Measurements from ENCODE around the gene METTL1. TPM values are rescaled to one million over a fixed set of nuclear protein-coding genes. Genes with fewer than 3 reads are reported as not detected.

The METTL1 gene
- total RNA-seq, 2 donors from 2014 or later: 26.1 to 28.7 TPM

- no peaks in the 10 kb centered on the region for H3K9me3 ChIP-seq (ENCODE audit: control insufficient read depth, low read length)
- WGBS, 2 experiments (ENCODE audit: insufficient coverage in 1 of 2, insufficient read length in 1 of 2): 92 to 95% methylated on average over 5 to 10 of the region's 10 CpGs
Measured at GRCh38 chr12:57811028-57811755, 39.3 kb upstream of the METTL1 start.

GRCh38 chr12:57810450-57810849 lies 38.5 kb upstream of the METTL1 start:
- DNase-seq: no peak
- Mint-ChIP-seq H3K9me3 (no peaks in the 10 kb centered on the region), H3K4me3 (no peak overlapping the region), H3K4me1 (no peaks in the 10 kb centered on the region), H3K36me3 (ENCODE audit: low read depth) (peaks cover 11% of the 10 kb centered on the region), H3K27me3 (ENCODE audit: insufficient read depth) (no peaks in the 10 kb centered on the region), H3K27ac (no peak overlapping the region)
- TF ChIP-seq CTCF (conservative IDR thresholded peaks at IDR 0.05): no peak
- Histone ChIP-seq H3K4me1 (ENCODE audit: control insufficient read depth, insufficient read depth, low read length) (no peaks in the 10 kb centered on the region), H3K36me3 (ENCODE audit: control insufficient read depth, insufficient read depth, low read length) (peaks cover 14% of the 10 kb centered on the region), H3K9ac (ENCODE audit: extremely low read depth, low read length, poor library complexity, severe bottlenecking) (no peak overlapping the region), H3K9me3 (ENCODE audit: control insufficient read depth, low read length) (no peaks in the 10 kb centered on the region), H3K27ac (ENCODE audit: low read depth, low read length) (no peak overlapping the region), H3K27me3 (ENCODE audit: control insufficient read depth, insufficient read depth, low read length, poor library complexity, severe bottlenecking) (no peaks in the 10 kb centered on the region), H3K4me3 (ENCODE audit: low read length) (no peak overlapping the region)
- 97 to 98% methylated on average over 5 of the region's 5 CpGs for WGBS, 2 experiments (ENCODE audit: insufficient coverage in 1 of 2, insufficient read length in 1 of 2)

More at GRCh38 chr12:57811028-57811755, 39.3 kb upstream of the METTL1 start:
- no peak overlapping the region for H3K4me3 Mint-ChIP-seq
- Histone ChIP-seq H3K4me3 (ENCODE audit: low read length) (no peak overlapping the region), H3K9ac (ENCODE audit: extremely low read depth, low read length, poor library complexity, severe bottlenecking) (no peak overlapping the region), H3K4me1 (ENCODE audit: control insufficient read depth, insufficient read depth, low read length) (no peaks in the 10 kb centered on the region), H3K36me3 (ENCODE audit: control insufficient read depth, insufficient read depth, low read length) (peaks cover 14% of the 10 kb centered on the region), H3K27ac (ENCODE audit: low read depth, low read length) (no peak overlapping the region), H3K27me3 (ENCODE audit: control insufficient read depth, insufficient read depth, low read length, poor library complexity, severe bottlenecking) (no peaks in the 10 kb centered on the region)
- H3K27me3 Mint-ChIP-seq (ENCODE audit: insufficient read depth): no peaks in the 10 kb centered on the region
- DNase-seq: no peak
- H3K36me3 Mint-ChIP-seq (ENCODE audit: low read depth): peaks cover 11% of the 10 kb centered on the region
- H3K4me1 Mint-ChIP-seq: peaks cover under 1% of the 10 kb centered on the region
- H3K27ac Mint-ChIP-seq: no peak overlapping the region
- TF ChIP-seq CTCF (conservative IDR thresholded peaks at IDR 0.05): no peak
- no peaks in the 10 kb centered on the region for H3K9me3 Mint-ChIP-seq

- Mint-ChIP-seq H3K4me3 (no peak overlapping the region), H3K27me3 (ENCODE audit: insufficient read depth) (no peaks in the 10 kb centered on the region)
Measured at GRCh38 chr12:57809425-57809824, 37.5 kb upstream of the METTL1 start.

More at GRCh38 chr12:57809425-57809824, 37.5 kb upstream of the METTL1 start:
- WGBS, 2 experiments (ENCODE audit: insufficient coverage in 1 of 2, insufficient read length in 1 of 2): 88 to 95% methylated on average over 3 of the region's 3 CpGs
- no peaks in the 10 kb centered on the region for H3K4me1 Mint-ChIP-seq
- no peak overlapping the region for H3K4me3 ChIP-seq (ENCODE audit: low read length)
- H3K36me3 ChIP-seq (ENCODE audit: control insufficient read depth, insufficient read depth, low read length): peaks cover 14% of the 10 kb centered on the region
- no peaks in the 10 kb centered on the region for H3K27me3 ChIP-seq (ENCODE audit: control insufficient read depth, insufficient read depth, low read length, poor library complexity, severe bottlenecking)
- no peak overlapping the region for H3K27ac ChIP-seq (ENCODE audit: low read depth, low read length)
- H3K4me1 ChIP-seq (ENCODE audit: control insufficient read depth, insufficient read depth, low read length): no peaks in the 10 kb centered on the region
- DNase-seq: no peak
- H3K9ac ChIP-seq (ENCODE audit: extremely low read depth, low read length, poor library complexity, severe bottlenecking): no peak overlapping the region
- H3K27ac Mint-ChIP-seq: no peak overlapping the region
- peaks cover 15% of the 10 kb centered on the region for H3K36me3 Mint-ChIP-seq (ENCODE audit: low read depth)
- no peaks in the 10 kb centered on the region for H3K9me3 ChIP-seq (ENCODE audit: control insufficient read depth, low read length)
- TF ChIP-seq CTCF (conservative IDR thresholded peaks at IDR 0.05): no peak
- H3K9me3 Mint-ChIP-seq: no peaks in the 10 kb centered on the region
